Neural cell (in vitro differentiated cells): ENCODE data around the gene ALDH1A1. TPM values are rescaled to one million over a fixed set of nuclear protein-coding genes. Genes with fewer than 3 reads are reported as not detected.

Experiments used
- H2AFZ ChIP-seq: fragments of 200-600, 300-800 bp; sonication (generic), shearing (Covaris generic); 2 replicates; pipeline ENCODE4 v1.6.0; 2014; ENCODE audit warnings: low read depth, mild to moderate bottlenecking, antibody characterized with exemption, low read length, moderate library complexity
- H3F3A ChIP-seq: fragments of 200-600 bp; shearing (Covaris generic); 2 replicates; pipeline ENCODE4 v1.6.1; 2016; ENCODE audit warnings: mild to moderate bottlenecking, moderate library complexity, mixed read lengths, antibody characterized with exemption, low read length; ENCODE audit not compliant: insufficient read depth, poor library complexity, severe bottlenecking
- H3K27ac ChIP-seq: fragments of 200-600, 300-800 bp; sonication (generic), shearing (Covaris generic); 2 replicates; pipeline ENCODE4 v1.5.1; 2014; ENCODE audit warnings: mild to moderate bottlenecking, low read length, moderate library complexity
- H3K27me3 ChIP-seq: fragments of 300-800, 200-600 bp; sonication (generic), shearing (Covaris generic); 2 replicates; pipeline ENCODE4 v1.6.0; 2014; ENCODE audit warnings: mild to moderate bottlenecking, low read depth, low read length, moderate library complexity; ENCODE audit not compliant: insufficient read depth
- H3K36me3 ChIP-seq: fragments of 300-800, 200-600 bp; sonication (generic), shearing (Covaris generic); 2 replicates; pipeline ENCODE4 v1.5.1; 2014; ENCODE audit warnings: mild to moderate bottlenecking, antibody characterized with exemption, low read length, moderate library complexity; ENCODE audit not compliant: insufficient read depth
- H3K4me2 ChIP-seq: fragments of 300-800, 200-600 bp; sonication (generic), shearing (Covaris generic); 2 replicates; pipeline ENCODE4 v1.6.0; 2014; ENCODE audit warnings: mild to moderate bottlenecking, low read length
- H3K4me3 ChIP-seq: fragments of 300-800, 200-600 bp; sonication (generic), shearing (Covaris generic); 2 replicates; pipeline ENCODE4 v1.5.1; 2014; ENCODE audit warnings: mild to moderate bottlenecking, low read length, moderate library complexity
- H3K79me2 ChIP-seq: fragments of 200-600 bp; shearing (Covaris generic); replicated peaks from 2 replicates; pipeline ENCODE4 v1.6.0; 2014; ENCODE audit warnings: mild to moderate bottlenecking, low read length, moderate library complexity; ENCODE audit not compliant: insufficient read depth
- H3K9ac ChIP-seq: fragments of 300-800, 200-600 bp; sonication (generic), shearing (Covaris generic); 2 replicates; pipeline ENCODE4 v1.6.1; 2016; ENCODE audit warnings: mild to moderate bottlenecking, low read length, mixed read lengths
- H3K9me2 ChIP-seq: fragments of 200-600 bp; shearing (Covaris generic); 2 replicates; pipeline ENCODE4 v1.6.1; 2016; ENCODE audit warnings: mild to moderate bottlenecking, low read length, mixed read lengths; ENCODE audit not compliant: insufficient read depth
- H3K9me3 ChIP-seq: fragments of 200-600, 300-800 bp; sonication (generic), shearing (Covaris generic); 2 replicates; pipeline ENCODE4 v1.6.1; 2016; ENCODE audit warnings: mild to moderate bottlenecking, mixed run types, low read length, moderate library complexity, mixed read lengths
- H4K20me1 ChIP-seq: fragments of 200-600 bp; shearing (Covaris generic); 2 replicates; pipeline ENCODE4 v1.6.1; 2016; ENCODE audit warnings: mild to moderate bottlenecking, mixed run types; ENCODE audit not compliant: insufficient read depth
- CTCF ChIP-seq: fragments of 450-650 bp; IDR thresholded peaks from 2 replicates; pipeline ENCODE4 v1.5.1; 2014; ENCODE audit warnings: antibody characterized with exemption, mild to moderate bottlenecking, moderate library complexity; ENCODE audit not compliant: poor library complexity, severe bottlenecking
- EP300 ChIP-seq: fragments of 450-650 bp; conservative IDR thresholded peaks from 2 replicates; pipeline ENCODE4 v1.6.1; 2014; ENCODE audit warnings: antibody characterized with exemption, mild to moderate bottlenecking, moderate library complexity; ENCODE audit not compliant: poor library complexity, severe bottlenecking
- EZH2 ChIP-seq: fragments of 200-600, 300-800 bp; shearing (Covaris generic), sonication (generic); IDR thresholded peaks from 2 replicates; pipeline ENCODE4 v1.6.1; 2014; ENCODE audit warnings: antibody characterized with exemption, low read length, borderline replicate concordance, mild to moderate bottlenecking; ENCODE audit not compliant: insufficient read depth, poor library complexity, severe bottlenecking
- MXI1 ChIP-seq: fragments of 450-650 bp; conservative IDR thresholded peaks from 2 replicates; pipeline ENCODE4 v1.6.1; 2014; ENCODE audit warnings: antibody characterized with exemption, mild to moderate bottlenecking; ENCODE audit not compliant: poor library complexity, severe bottlenecking
- POLR2AphosphoS5 ChIP-seq: IDR thresholded peaks from 2 replicates; pipeline ENCODE4 v1.6.1; 2012
- RAD21 ChIP-seq: fragments of 450-650 bp; conservative IDR thresholded peaks from 2 replicates; pipeline ENCODE4 v1.6.1; 2014; ENCODE audit warnings: antibody characterized with exemption, mild to moderate bottlenecking, moderate library complexity
- REST ChIP-seq: IDR thresholded peaks from 2 replicates; pipeline ENCODE4 v1.6.1; 2012; ENCODE audit warnings: borderline replicate concordance
- SMC3 ChIP-seq: fragments of 450-650 bp; conservative IDR thresholded peaks from 2 replicates; pipeline ENCODE4 v1.6.1; 2014; ENCODE audit warnings: antibody characterized with exemption, mild to moderate bottlenecking, moderate library complexity; ENCODE audit not compliant: poor library complexity
- TAF1 ChIP-seq: IDR thresholded peaks from 2 replicates; pipeline ENCODE4 v1.6.1; 2012; ENCODE audit warnings: low read depth
- polyA plus RNA-seq: library from polyadenylated mRNA; depleted of rRNA; stranded (reverse); fragments of >200 nt; gene quantifications from 2 replicates; pipeline ENCODE4 v1.2.3, GENCODE V29; 2014

The ALDH1A1 gene
- polyA plus RNA-seq, 1 donor from 2014 or later, result not detected

DNA sequence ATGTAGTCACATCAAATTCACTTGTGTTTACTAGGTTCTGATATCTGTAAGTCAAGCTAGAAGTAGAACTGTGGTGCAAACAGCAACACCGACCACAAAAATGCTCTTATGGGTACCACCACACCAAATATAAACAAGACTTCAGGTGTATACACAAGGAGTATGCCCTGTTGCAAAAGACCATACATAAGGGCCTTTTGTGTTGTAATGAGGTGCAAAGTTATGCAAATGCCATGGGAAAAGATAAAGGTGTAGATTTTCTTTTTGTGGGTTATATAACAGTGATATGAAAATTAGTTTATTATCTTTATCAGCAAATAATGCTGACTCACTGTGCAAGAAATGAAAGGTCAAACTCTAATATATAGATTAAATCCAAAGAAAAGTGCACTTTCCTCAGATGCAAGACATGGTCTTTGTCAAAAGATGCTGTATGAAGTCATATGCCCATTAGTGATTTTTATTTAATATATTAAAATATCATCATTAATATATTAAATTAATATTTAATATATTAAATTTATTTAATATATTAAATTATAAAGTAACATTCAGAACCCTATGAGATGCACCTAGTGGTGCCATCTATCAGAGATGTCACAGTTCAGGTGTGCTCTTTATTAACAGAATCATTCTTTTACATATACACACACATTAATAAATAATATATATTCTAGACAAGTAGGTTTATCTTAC is 26.7 kb upstream of the ALDH1A1 start:
- no peaks in the 10 kb centered on the region for H3K79me2 ChIP-seq
- H3K9me2 ChIP-seq, result no peaks in the 10 kb centered on the region
- no peak overlapping the region for H3K9ac ChIP-seq
- no peak overlapping the region for H3K4me2 ChIP-seq
- H3F3A ChIP-seq, result no peaks in the 10 kb centered on the region
- no peak overlapping the region for H3K4me3 ChIP-seq
- no peaks in the 10 kb centered on the region for H3K27me3 ChIP-seq
- H3K9me3 ChIP-seq, result no peaks in the 10 kb centered on the region
- TF ChIP-seq SMC3, result no peak
- no peak for TF ChIP-seq EP300
- TF ChIP-seq EZH2, result no peak
- no peak for TF ChIP-seq CTCF
- TF ChIP-seq MXI1, result no peak
- TF ChIP-seq POLR2AphosphoS5, result no peak
- TF ChIP-seq REST, result no peak
- TF ChIP-seq RAD21, result no peak
- TF ChIP-seq TAF1, result no peak
- H3K36me3 ChIP-seq, result no peaks in the 10 kb centered on the region
- no peak overlapping the region for H2AFZ ChIP-seq
- no peaks in the 10 kb centered on the region for H4K20me1 ChIP-seq
- H3K27ac ChIP-seq, result no peak overlapping the region

DNA sequence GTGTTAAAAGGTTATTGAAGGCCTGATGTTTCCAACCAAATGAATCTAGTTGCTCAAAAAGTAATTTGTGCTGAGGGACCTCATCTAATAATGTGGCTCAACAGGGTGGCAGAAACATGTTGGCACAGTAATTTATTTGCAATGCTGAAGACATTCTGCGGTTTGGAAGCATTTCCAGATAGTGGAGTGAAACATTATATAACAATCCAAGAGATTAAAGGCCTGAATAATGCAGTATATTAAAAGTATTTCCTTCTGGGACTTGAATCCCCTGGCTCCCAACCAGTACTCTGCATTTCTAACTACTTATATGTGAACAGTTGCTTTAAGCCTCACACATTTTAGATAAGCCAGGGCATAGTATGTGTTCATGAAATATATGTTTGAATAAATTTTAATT is 25.9 kb upstream of the ALDH1A1 start:
- no peak overlapping the region for H2AFZ ChIP-seq
- H3K4me2 ChIP-seq, result no peak overlapping the region
- no peaks in the 10 kb centered on the region for H3K9me3 ChIP-seq
- no peak overlapping the region for H3K4me3 ChIP-seq
- H3F3A ChIP-seq, result no peaks in the 10 kb centered on the region
- no peaks in the 10 kb centered on the region for H3K9me2 ChIP-seq
- no peaks in the 10 kb centered on the region for H3K27me3 ChIP-seq
- H3K79me2 ChIP-seq, result no peaks in the 10 kb centered on the region
- TF ChIP-seq SMC3 (no peak), CTCF (no peak), EZH2 (no peak), POLR2AphosphoS5 (no peak), EP300 (no peak), MXI1 (no peak), RAD21 (no peak), REST (no peak), TAF1 (no peak)
- H3K9ac ChIP-seq, result no peak overlapping the region
- H4K20me1 ChIP-seq, result no peaks in the 10 kb centered on the region
- H3K36me3 ChIP-seq, result no peaks in the 10 kb centered on the region
- no peak overlapping the region for H3K27ac ChIP-seq
